Cardiac fibroblast (primary cell): ENCODE data around the gene RNU6-9.
"Not testable (repeated sequence)": the region's sequence is repeated elsewhere in the genome, so short reads cannot be mapped to it uniquely, and the experiment has no call there.

Source experiments
- DNase-seq, 2 donors: peaks; one replicate each; pipeline versions ENCODE4 v3.0.0 to v3.0.0-alpha.2; 2010; ENCODE audit warnings: low read depth in 2 of 2
- H3K4me3 ChIP-seq, 2 donors: replicated peaks in 1 of 2; 1 replicate in 1 of 2; 2 replicates in 1 of 2; pipeline ENCODE4 v1.5.1; 2011; ENCODE audit warnings: low read depth in 2 of 2, low read length in 2 of 2, mild to moderate bottlenecking in 2 of 2, moderate library complexity in 1 of 2
- TF ChIP-seq, protein P1 (sequence below): IDR thresholded peaks from one replicate; pipeline ENCODE4 v1.5.1; 2011; ENCODE audit warnings: low read depth, mild to moderate bottlenecking, low read length, inconsistent platforms

Gene RNU6-9

DNA sequence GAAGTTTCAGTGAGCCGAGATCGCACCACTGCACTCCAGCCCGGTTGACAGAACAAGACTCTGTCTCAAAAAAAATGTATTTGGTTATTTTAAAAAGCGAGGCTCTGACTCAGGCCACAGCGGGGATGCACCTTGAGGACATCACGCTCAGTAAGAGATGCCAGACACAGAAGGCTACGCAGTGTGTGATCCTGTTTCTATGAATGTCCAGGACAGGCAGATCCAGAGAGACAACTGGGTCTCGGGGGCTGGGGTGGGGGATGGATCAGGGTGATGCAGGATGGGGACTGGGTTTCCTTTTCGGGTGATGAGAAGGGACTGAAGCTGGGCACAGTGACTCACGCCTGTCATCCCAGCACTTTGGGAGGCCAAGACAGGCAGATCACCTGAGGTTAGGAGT is 5.7 kb upstream of the RNU6-9 start:
- no peak overlapping the region for H3K4me3 ChIP-seq
- TF ChIP-seq, protein P1, sequence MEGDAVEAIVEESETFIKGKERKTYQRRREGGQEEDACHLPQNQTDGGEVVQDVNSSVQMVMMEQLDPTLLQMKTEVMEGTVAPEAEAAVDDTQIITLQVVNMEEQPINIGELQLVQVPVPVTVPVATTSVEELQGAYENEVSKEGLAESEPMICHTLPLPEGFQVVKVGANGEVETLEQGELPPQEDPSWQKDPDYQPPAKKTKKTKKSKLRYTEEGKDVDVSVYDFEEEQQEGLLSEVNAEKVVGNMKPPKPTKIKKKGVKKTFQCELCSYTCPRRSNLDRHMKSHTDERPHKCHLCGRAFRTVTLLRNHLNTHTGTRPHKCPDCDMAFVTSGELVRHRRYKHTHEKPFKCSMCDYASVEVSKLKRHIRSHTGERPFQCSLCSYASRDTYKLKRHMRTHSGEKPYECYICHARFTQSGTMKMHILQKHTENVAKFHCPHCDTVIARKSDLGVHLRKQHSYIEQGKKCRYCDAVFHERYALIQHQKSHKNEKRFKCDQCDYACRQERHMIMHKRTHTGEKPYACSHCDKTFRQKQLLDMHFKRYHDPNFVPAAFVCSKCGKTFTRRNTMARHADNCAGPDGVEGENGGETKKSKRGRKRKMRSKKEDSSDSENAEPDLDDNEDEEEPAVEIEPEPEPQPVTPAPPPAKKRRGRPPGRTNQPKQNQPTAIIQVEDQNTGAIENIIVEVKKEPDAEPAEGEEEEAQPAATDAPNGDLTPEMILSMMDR: no peak
- no peak for DNase-seq

DNA sequence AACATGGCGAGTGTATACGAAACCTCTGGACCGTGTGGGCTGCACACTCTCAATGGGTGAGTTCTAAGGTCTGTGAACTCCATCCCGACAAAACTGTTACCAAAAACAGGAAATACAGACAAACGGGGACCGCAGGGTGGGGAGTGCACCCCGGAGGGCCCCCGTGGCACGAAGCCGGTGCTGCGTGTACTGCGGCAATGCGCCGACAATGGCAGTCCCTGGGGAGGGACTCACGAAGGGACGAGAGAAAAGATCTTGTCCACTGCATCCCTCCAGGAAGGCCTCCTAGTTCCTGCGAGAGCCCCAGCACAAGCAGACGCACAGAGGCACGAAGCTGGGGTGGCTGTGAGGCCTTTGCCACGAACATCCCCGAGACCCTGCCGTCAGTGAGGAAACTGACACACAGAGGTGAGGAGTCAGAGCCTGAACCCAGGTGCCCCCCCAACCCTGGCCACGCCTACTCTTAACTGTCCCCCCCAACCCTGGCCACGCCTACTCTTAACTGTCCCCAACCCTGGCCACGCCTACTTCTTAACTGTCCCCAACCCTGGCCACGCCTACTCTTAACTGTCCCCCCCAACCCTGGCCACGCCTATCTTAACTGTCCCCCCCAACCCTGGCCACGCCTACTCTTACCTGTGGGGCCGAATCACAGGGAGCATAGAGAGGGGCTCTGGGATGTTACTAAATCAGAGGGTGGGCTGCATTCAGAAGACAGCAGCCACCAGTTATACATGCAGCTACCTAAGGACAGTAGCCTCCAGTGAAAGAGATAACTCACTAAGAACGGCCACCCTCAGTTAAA is 4.5 kb upstream of the RNU6-9 start:
- TF ChIP-seq, protein P1: no peak
- H3K4me3 ChIP-seq: no peak overlapping the region
- no peak for DNase-seq

DNA sequence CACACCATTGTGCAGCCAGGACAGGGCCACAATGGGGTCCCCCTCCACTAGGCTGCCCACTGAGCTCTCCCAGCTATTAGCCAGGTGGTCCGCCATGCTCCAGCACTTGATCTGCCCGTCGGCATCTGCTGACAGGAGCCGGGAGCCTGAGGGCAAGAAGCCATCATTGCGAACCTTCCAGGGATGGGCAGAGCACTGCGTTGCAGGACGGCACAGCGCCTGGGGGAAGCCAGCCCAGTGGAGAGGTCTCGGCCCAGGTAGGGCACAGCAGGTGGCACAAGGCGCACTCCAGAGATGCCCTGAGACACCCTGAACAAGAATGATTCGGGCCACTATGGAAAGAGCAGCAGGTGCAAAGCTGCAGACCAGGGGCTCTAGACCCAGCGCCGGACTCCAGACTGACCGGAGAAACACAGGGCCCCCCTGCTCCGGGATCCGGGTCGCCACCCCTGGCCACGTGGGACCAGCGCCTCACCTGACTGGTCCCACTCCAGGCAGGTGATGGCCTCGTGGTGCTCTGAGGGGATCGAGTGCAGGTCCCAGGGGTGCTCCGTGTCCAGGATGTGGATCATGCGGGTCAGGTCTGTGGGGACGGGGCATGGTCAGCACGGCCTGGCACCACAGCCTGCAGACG is 3.5 kb upstream of the RNU6-9 start:
- no peak overlapping the region for H3K4me3 ChIP-seq
- TF ChIP-seq, protein P1: no peak
- DNase-seq: no peak

DNA sequence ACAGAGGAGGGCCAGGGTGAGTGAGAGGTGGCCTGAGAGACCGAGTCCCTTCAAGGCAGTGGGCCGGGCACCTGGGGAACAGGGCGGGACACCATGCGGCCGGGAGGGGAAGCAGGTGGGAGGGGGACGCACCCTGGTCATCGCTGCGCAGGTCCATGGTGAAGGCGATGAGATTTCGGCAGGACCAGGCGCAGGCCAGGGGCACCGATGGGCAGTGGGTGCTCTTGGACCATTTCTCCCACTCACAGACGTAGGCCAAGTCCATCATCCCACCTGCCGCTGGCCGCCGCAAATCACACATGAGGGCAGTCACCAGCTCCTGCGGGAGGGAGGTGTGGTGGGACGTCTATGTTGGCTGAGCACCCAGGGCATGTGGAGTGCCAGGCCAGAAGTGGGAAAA is 2.5 kb upstream of the RNU6-9 start:
- H3K4me3 ChIP-seq: no peak overlapping the region
- TF ChIP-seq, protein P1: no peak

DNA sequence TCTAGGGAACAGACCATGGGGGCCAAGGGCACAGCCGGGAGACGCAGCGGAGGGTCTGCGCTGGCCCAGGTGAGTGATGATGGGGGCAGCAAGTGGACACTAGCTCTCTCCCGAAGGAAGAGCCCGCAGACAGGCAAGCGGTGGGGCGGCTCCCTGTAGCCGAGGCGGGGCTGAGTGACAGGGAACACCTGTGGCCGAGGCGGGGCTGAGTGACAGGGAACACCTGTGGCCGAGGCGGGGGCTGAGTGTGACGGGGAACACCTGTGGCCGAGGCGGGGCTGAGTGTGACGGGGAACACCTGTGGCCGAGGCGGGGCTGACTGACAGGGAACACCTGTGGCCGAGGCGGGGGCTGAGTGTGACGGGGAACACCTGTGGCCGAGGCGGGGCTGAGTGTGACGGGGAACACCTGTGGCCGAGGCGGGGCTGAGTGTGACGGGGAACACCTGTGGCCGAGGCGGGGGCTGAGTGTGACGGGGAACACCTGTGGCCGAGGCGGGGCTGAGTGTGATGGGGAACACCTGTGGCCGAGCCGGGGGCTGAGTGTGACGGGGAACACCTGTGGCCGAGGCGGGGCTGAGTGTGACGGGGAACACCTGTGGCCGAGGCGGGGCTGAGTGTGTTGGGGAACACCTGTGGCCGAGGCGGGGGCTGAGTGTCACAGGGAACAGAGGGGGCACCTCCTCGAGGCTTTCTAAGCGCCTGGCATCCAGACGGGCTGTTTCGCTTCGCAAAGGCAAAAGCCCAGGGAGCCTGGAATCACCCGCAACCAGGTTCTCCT is 1.7 kb upstream of the RNU6-9 start:
- not testable (repeated sequence) for DNase-seq
- H3K4me3 ChIP-seq: peak overlapping the region; percentile 77 to 83

More for the DNA sequence above, 2.5 kb upstream of the RNU6-9 start:
- DNase-seq: no peak

DNA sequence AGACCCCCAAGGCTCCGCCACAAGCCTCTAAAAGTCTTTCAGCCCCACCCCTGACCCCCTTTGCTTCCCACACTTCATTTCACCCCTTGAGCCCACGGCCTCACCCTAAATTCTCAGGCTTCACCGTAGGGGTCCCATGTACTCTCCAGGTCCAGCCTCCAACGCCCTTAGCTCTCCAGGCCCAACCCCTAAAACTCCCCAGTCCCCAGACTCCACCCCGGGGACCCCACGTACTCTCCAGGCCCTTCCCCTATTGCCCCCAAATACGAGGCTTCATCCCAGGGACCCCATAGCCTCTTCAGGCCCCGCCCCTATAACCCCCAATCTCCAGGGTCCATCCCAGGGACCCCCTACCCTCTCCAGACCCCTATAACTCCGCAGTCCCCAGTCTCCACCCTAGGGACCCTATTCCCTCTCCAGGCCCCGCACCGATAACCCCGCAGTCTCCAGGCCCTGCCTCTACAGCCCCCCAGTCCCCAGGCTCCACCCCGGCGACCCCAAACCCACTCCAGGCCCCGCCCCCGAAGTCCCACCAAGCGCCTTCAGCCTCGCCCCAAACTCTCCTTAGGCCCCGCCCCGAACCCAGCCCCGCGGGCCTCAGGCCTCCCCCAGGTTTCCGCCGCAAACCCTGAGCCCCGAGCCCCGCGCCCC is 916 bp upstream of the RNU6-9 start:
- peak overlapping the region; percentile 77 to 83 for H3K4me3 ChIP-seq
- TF ChIP-seq, protein P1: no peak
- DNase-seq: no peak

DNA sequence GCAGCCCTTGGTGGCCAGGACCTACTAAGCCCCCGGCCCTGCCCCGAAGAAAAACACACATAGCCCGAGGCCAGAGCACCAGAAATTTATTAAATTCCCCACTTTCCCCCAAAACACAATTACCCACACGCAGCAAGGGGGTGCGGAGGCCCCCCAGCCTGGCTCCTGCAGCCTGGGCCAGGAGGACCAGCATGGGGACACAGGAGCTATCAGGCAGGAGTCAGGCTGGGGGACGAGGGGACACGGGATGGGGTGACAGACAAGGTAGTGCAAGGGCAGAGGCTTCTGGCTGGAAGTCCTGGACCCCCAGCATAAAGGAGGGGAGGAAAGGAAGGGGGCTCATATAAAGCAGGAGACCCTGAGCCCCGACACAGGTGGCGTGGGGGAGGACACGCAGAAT is 3.1 kb downstream of the RNU6-9 start:
- TF ChIP-seq, protein P1: no peak
- H3K4me3 ChIP-seq: no peak overlapping the region
- DNase-seq: no peak
